HL-60 (cell line): ENCODE measurements around the gene TCFL5.

Experiments used
- DNase-seq, 2 experiments: peaks; one replicate each; pipeline ENCODE4 v3.0.0-alpha.2; 2010 to 2020; ENCODE audit warnings: low read depth in 1 of 2, low spot score in 1 of 2
- H3K27ac ChIP-seq: fragments of 250-450 bp; sonication (Bioruptor Pico); replicated peaks from 2 replicates; pipeline ENCODE4 v1.5.1; 2020; ENCODE audit warnings: mild to moderate bottlenecking, moderate library complexity
- H3K27me3 ChIP-seq: fragments of 250-450 bp; sonication (Bioruptor Pico); 2 replicates; pipeline ENCODE4 v1.5.1; 2021; ENCODE audit warnings: mild to moderate bottlenecking, moderate library complexity; ENCODE audit not compliant: insufficient read depth, poor library complexity, severe bottlenecking
- H3K4me3 ChIP-seq: replicated peaks from 2 replicates; pipeline ENCODE4 v1.5.1; 2011; ENCODE audit warnings: mild to moderate bottlenecking, control low read depth, low read length; ENCODE audit not compliant: insufficient read depth
- CTCF ChIP-seq: IDR thresholded peaks from one replicate; pipeline ENCODE4 v1.5.1; 2011; ENCODE audit warnings: low read length, control low read depth, inconsistent platforms; ENCODE audit not compliant: insufficient read depth
- GABPA ChIP-seq: IDR thresholded peaks from 2 replicates; pipeline ENCODE4 v1.6.1; 2012; ENCODE audit warnings: low read depth
- POLR2AphosphoS5 ChIP-seq: IDR thresholded peaks from 2 replicates; pipeline ENCODE4 v1.6.1; 2012; ENCODE audit warnings: low read depth
- REST ChIP-seq: IDR thresholded peaks from 2 replicates; pipeline ENCODE4 v1.6.1; 2012; ENCODE audit warnings: low read depth; ENCODE audit not compliant: insufficient replicate concordance
- SPI1 ChIP-seq: IDR thresholded peaks from 2 replicates; pipeline ENCODE4 v1.6.1; 2012; ENCODE audit warnings: low read depth, mild to moderate bottlenecking, borderline replicate concordance

Gene TCFL5

GRCh38 chr20:62840244-62841197 is 21.1 kb downstream of the TCFL5 start:
- TF ChIP-seq POLR2AphosphoS5: no peak
- Histone ChIP-seq H3K27me3 (no peaks in the 10 kb centered on the region), H3K4me3 (no peak overlapping the region), H3K27ac (no peak overlapping the region)
- DNase-seq: no peak

GRCh38 chr20:62839816-62840215 is 21.8 kb downstream of the TCFL5 start:
- Histone ChIP-seq H3K4me3 (no peak overlapping the region), H3K27ac (no peak overlapping the region), H3K27me3 (no peaks in the 10 kb centered on the region)
- TF ChIP-seq CTCF (no peak), SPI1 (no peak), REST (no peak), POLR2AphosphoS5 (no peak), GABPA (no peak)
- no peak for DNase-seq

GRCh38 chr20:62839261-62839660 is 22.4 kb downstream of the TCFL5 start:
- TF ChIP-seq SPI1 (no peak), POLR2AphosphoS5 (no peak), REST (no peak), GABPA (no peak), CTCF (no peak)
- H3K27ac ChIP-seq: peak overlapping the region; percentile 85
- H3K27me3 ChIP-seq: no peaks in the 10 kb centered on the region
- no peak overlapping the region for H3K4me3 ChIP-seq
- DNase-seq: no peak

GRCh38 chr20:62838128-62838891 is 23.3 kb downstream of the TCFL5 start:
- Histone ChIP-seq H3K27me3 (no peaks in the 10 kb centered on the region), H3K4me3 (peak overlapping the region; percentile 6), H3K27ac (peak overlapping the region; percentile 85)
- TF ChIP-seq POLR2AphosphoS5: peak; percentile 85
- TF ChIP-seq SPI1: no peak
- TF ChIP-seq GABPA: no peak
- peak; percentile 81 to 96 for DNase-seq
